Lower leg skin (tissue), 4 donors: ENCODE results near the gene GIPC3. TPM values are rescaled to one million over a fixed set of nuclear protein-coding genes. Genes with fewer than 3 reads are reported as not detected.

ENCODE experiments used
- DNase-seq, 2 donors: peaks; one replicate each; pipeline ENCODE4 v3.0.0-alpha.2; 2019; ENCODE audit warnings: low spot score in 2 of 2
- H3K4me3 ChIP-seq: fragments of 200-600 bp; sonication (generic); 2 replicates; pipeline ENCODE4 v1.5.1; 2017; ENCODE audit warnings: mild to moderate bottlenecking, low read depth; ENCODE audit not compliant: poor library complexity, severe bottlenecking
- CTCF ChIP-seq, 3 donors: fragments of 450-650 bp; IDR thresholded peaks; one replicate each; pipeline ENCODE4 v1.5.1; 2016; ENCODE audit warnings: antibody characterized with exemption in 3 of 3, mild to moderate bottlenecking in 3 of 3, moderate library complexity in 2 of 3
- POLR2A ChIP-seq, 2 donors: fragments of 450-650 bp; IDR thresholded peaks; one replicate each; pipeline ENCODE4 v1.6.1; 2016 to 2017; ENCODE audit warnings: antibody characterized with exemption in 2 of 2, mild to moderate bottlenecking in 1 of 2, moderate library complexity in 1 of 2
- WGBS, 2 donors: methylation state at CpG; one replicate each; pipeline ENCODE4 v1.1.5; 2018; 5-methylcytosine and 5-hydroxymethylcytosine counted together
- intact Hi-C: fragments of 100-400 bp; cut with DNase I; formaldehyde crosslinking; loops from one replicate; pipeline ENCODE4 v1.15.0; 2023; ENCODE audit warnings: low total_unique reads
- total RNA-seq, 4 donors: library from RNA; depleted of rRNA; stranded (reverse); fragments of >200 nt; gene quantifications; one replicate each; pipeline ENCODE4 v1.1.0, GENCODE V29; 2016

The GIPC3 gene
- total RNA-seq: under 1 TPM in 3 of 4 donors, not detected in 1; 0.19 to 0.52 (median 0.25) TPM

- WGBS, 2 donors: 1 to 6% methylated on average over 42 to 63 of the region's 84 CpGs
- no peak within 1 kb of the TSS for H3K4me3 ChIP-seq
- intact Hi-C loops: no loop called here
- no peak for DNase-seq
- TF ChIP-seq POLR2A (IDR thresholded peaks at IDR 0.05): no peak
- no peak for TF ChIP-seq CTCF (IDR thresholded peaks at IDR 0.05)
Measured at GRCh38 chr19:3585301-3586126, at the start of gene GIPC3. Gene GIPC3 (plus strand): TSS chr19:3585478. CDS start chr19:3585598, 120 bp downstream.

GRCh38 chr19:3535563-3535965 lies 49.7 kb upstream of the GIPC3 start:
- 93 to 94% methylated on average over 11 to 14 of the region's 14 CpGs for WGBS, 2 donors
- intact Hi-C loops: no loop called here
- TF ChIP-seq POLR2A (IDR thresholded peaks at IDR 0.05) (no peak), CTCF (IDR thresholded peaks at IDR 0.05) (no peak)
- DNase-seq: no peak
- H3K4me3 ChIP-seq: no peak overlapping the region

GRCh38 chr19:3535981-3536380 lies 49.3 kb upstream of the GIPC3 start:
- DNase-seq: no peak
- H3K4me3 ChIP-seq: no peak overlapping the region
- whole genome bisulfite sequencing, 2 donors: 68 to 75% methylated on average over 10 of the region's 10 CpGs
- no peak for TF ChIP-seq POLR2A (IDR thresholded peaks at IDR 0.05)
- TF ChIP-seq CTCF (IDR thresholded peaks at IDR 0.05): no peak
- intact Hi-C loops: no loop called here

- DNase-seq: peak; percentile 43 to 92
- intact Hi-C loops: no loop called here
- no peak overlapping the region for H3K4me3 ChIP-seq
- WGBS, 2 donors: 35 to 39% methylated on average over 13 to 18 of the region's 27 CpGs
- TF ChIP-seq POLR2A (IDR thresholded peaks at IDR 0.05) (no peak), CTCF (IDR thresholded peaks at IDR 0.05) (no peak)
Measured at GRCh38 chr19:3536429-3537100, 48.7 kb upstream of the GIPC3 start.

- no peak for DNase-seq
- WGBS, 2 donors: 67 to 73% methylated on average over 13 of the region's 13 CpGs
- no peak overlapping the region for H3K4me3 ChIP-seq
- intact Hi-C loops: no loop called here
- no peak for TF ChIP-seq CTCF (IDR thresholded peaks at IDR 0.05)
- no peak for TF ChIP-seq POLR2A (IDR thresholded peaks at IDR 0.05)
Measured at GRCh38 chr19:3537101-3537437, 48.2 kb upstream of the GIPC3 start.
